Measurements from ENCODE around the gene CCDC17. TPM values are rescaled to one million over a fixed set of nuclear protein-coding genes. Genes with fewer than 3 reads are reported as not detected.

Gene CCDC17
- total RNA-seq, 1 experiment from 2014 or later, result 1.9 TPM

DNA sequence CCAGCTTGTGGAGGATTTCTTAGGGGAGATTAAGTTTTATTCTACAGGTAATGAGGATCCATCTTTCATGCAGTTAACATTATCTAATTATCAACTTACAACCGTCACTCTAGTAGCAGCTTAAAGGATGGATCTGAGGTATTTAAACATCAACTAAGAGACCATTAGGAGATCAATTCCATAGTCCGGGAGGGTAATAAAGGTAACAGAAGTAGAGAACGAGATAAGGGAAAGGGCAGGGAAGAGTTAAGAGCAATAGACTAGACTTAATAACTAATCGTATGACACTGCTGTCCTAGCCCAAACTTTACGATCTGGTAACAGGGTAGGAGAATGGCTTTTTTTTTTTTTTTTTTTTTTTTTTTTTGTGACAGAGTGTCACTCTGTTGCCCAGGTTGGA, 19.5 kb upstream of the CCDC17 start:
- H3K4me2 ChIP-seq (ENCODE audit: insufficient read depth, insufficient read length, low read length), result no peak overlapping the region
- no peak overlapping the region for H4K5ac ChIP-seq (ENCODE audit: insufficient read length, low read depth, low read length)
- Mint-ChIP-seq H3K9me3 (no peaks in the 10 kb centered on the region), H3K36me3 (ENCODE audit: insufficient read depth in 1 of 3, low read depth in 3 of 3) (peaks cover 27 to 58% (median 53%) of the 10 kb centered on the region in 3 experiments; a peak in 6 of 7 replicates), H3K4me3 (no peak overlapping the region), H3K27me3 (ENCODE audit: low read depth) (no peaks in the 10 kb centered on the region), H3K4me1 (no peaks in the 10 kb centered on the region), H3K27ac (no peak overlapping the region; a peak in 2 of 7 replicates)
- no peak overlapping the region for H3K14ac ChIP-seq (ENCODE audit: insufficient read depth, low read length)
- DNase-seq, result no peak
- no peak overlapping the region for H2BK20ac ChIP-seq (ENCODE audit: low read depth, low read length, poor library complexity, severe bottlenecking)
- no peak overlapping the region for H4K8ac ChIP-seq (replicated peaks; ENCODE audit: insufficient read length, low read depth, low read length)
- no peak overlapping the region for H2AK5ac ChIP-seq (ENCODE audit: insufficient read length, low read length)
- H2AFZ ChIP-seq (ENCODE audit: low read length), result no peak overlapping the region
- no peak overlapping the region for H3K56ac ChIP-seq (ENCODE audit: insufficient read length, low read depth, low read length)
- no peak overlapping the region for H3K27ac ChIP-seq (ENCODE audit: insufficient read length, low read depth, low read length)
- no peaks in the 10 kb centered on the region for H3K79me1 ChIP-seq (ENCODE audit: insufficient read depth, low read depth, low read length, poor library complexity, severe bottlenecking)
- WGBS (ENCODE audit: extremely low coverage, insufficient read length, low lambda C conversion rate), result no CpG with 5 or more reads among the region's 5 CpGs
- no peak overlapping the region for H4K91ac ChIP-seq (ENCODE audit: insufficient read length, low read depth, low read length)
- H3T11ph ChIP-seq (ENCODE audit: low read length), result no peak overlapping the region
- no peaks in the 10 kb centered on the region for H3K79me2 ChIP-seq (ENCODE audit: insufficient read depth, low read length)
- H2BK120ac ChIP-seq (ENCODE audit: low read depth, low read length, poor library complexity, severe bottlenecking), result no peak overlapping the region
- H3K23me2 ChIP-seq (ENCODE audit: insufficient read length, low read depth, low read length, poor library complexity, severe bottlenecking), result no peaks in the 10 kb centered on the region
- no peak overlapping the region for H3K23ac ChIP-seq (ENCODE audit: insufficient read length, low read depth, low read length)
- H3K27me3 ChIP-seq (ENCODE audit: insufficient read depth, low read length), result no peaks in the 10 kb centered on the region
- no peak overlapping the region for H2BK12ac ChIP-seq (ENCODE audit: insufficient read length, low read depth, low read length)
- H4K20me1 ChIP-seq (ENCODE audit: control insufficient read depth, insufficient read depth, insufficient read length), result no peaks in the 10 kb centered on the region
- no peak overlapping the region for H3K4ac ChIP-seq (ENCODE audit: low read depth, low read length)
- H2BK15ac ChIP-seq (ENCODE audit: low read depth, low read length), result no peak overlapping the region
- no peaks in the 10 kb centered on the region for H3K9me3 ChIP-seq (ENCODE audit: control insufficient read depth, low read depth, low read length)
- no peak overlapping the region for H2BK5ac ChIP-seq (ENCODE audit: insufficient read length, low read length)
- no peaks in the 10 kb centered on the region for H3K4me1 ChIP-seq (ENCODE audit: insufficient read depth, low read length)
- H3K9ac ChIP-seq (ENCODE audit: extremely low read depth, insufficient read length, low read length), result no peak overlapping the region
- TF ChIP-seq, protein P1, sequence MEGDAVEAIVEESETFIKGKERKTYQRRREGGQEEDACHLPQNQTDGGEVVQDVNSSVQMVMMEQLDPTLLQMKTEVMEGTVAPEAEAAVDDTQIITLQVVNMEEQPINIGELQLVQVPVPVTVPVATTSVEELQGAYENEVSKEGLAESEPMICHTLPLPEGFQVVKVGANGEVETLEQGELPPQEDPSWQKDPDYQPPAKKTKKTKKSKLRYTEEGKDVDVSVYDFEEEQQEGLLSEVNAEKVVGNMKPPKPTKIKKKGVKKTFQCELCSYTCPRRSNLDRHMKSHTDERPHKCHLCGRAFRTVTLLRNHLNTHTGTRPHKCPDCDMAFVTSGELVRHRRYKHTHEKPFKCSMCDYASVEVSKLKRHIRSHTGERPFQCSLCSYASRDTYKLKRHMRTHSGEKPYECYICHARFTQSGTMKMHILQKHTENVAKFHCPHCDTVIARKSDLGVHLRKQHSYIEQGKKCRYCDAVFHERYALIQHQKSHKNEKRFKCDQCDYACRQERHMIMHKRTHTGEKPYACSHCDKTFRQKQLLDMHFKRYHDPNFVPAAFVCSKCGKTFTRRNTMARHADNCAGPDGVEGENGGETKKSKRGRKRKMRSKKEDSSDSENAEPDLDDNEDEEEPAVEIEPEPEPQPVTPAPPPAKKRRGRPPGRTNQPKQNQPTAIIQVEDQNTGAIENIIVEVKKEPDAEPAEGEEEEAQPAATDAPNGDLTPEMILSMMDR (conservative IDR thresholded peaks at IDR 0.05), result no peak
- H3K18ac ChIP-seq (ENCODE audit: insufficient read length, low read depth, low read length), result no peak overlapping the region

Data from H9 (cell line).